Lower lobe of right lung (tissue), 2 donors: Measurements from ENCODE around the gene AIRE. TPM values are rescaled to one million over a fixed set of nuclear protein-coding genes. Genes with fewer than 3 reads are reported as not detected.

Source experiments
- ATAC-seq, 2 donors: fragments of 200-7000 bp; cut with Tn5 transposase; one replicate each; pipeline ENCODE4 v1.9.1; 2020 to 2022; ENCODE audit warnings: mild to moderate bottlenecking in 2 of 2, moderate library complexity in 2 of 2
- DNase-seq: peaks from one replicate; pipeline ENCODE4 v3.0.0-alpha.2; 2020
- H3K27ac ChIP-seq: fragments of 200-600 bp; one replicate; pipeline ENCODE4 v1.8.0; 2022
- H3K27me3 ChIP-seq: fragments of 200-600 bp; one replicate; pipeline ENCODE4 v1.8.0; 2022; ENCODE audit warnings: low read depth
- H3K36me3 ChIP-seq: fragments of 200-600 bp; one replicate; pipeline ENCODE4 v1.8.0; 2022; ENCODE audit warnings: mild to moderate bottlenecking
- H3K4me1 ChIP-seq: fragments of 200-600 bp; one replicate; pipeline ENCODE4 v1.8.0; 2022
- H3K4me3 ChIP-seq: fragments of 200-600 bp; one replicate; pipeline ENCODE4 v1.8.0; 2022; ENCODE audit warnings: mild to moderate bottlenecking
- H3K9me3 ChIP-seq: fragments of 200-600 bp; one replicate; pipeline ENCODE4 v1.8.0; 2022
- CTCF ChIP-seq: fragments of 200-600 bp; IDR thresholded peaks from one replicate; pipeline ENCODE4 v1.8.0; 2022; ENCODE audit warnings: antibody characterized with exemption, mild to moderate bottlenecking
- intact Hi-C: fragments of 100-400 bp; cut with DNase I; formaldehyde crosslinking; loops from one replicate; pipeline ENCODE4 v1.11.0; 2022
- total RNA-seq: library from RNA; stranded (reverse); fragmentation: NEBNext Ultra II Directional; extraction: Animal tissue kit (Norgen Biotek cat#: 25700); gene quantifications from one replicate; pipeline ENCODE4 v1.2.1, GENCODE V29; 2021
- donor health status: DM: no; HTN: yes; CAD: no; lungs with severe emphysema.

The AIRE gene
- total RNA-seq, 1 donor from 2014 or later = not detected

GRCh38 chr21:44304877-44305293 is 19.2 kb downstream of the AIRE start:
- ATAC-seq = peak in 1 of 2 donors; percentile 19
- no peak overlapping the region for H3K4me3 ChIP-seq
- H3K36me3 ChIP-seq = peaks cover 18% of the 10 kb centered on the region
- no peaks in the 10 kb centered on the region for H3K9me3 ChIP-seq
- DNase-seq = no peak
- H3K27me3 ChIP-seq = no peaks in the 10 kb centered on the region
- intact Hi-C loops = no loop called here
- H3K4me1 ChIP-seq = peaks cover 49% of the 10 kb centered on the region
- peak; percentile 57 for TF ChIP-seq CTCF
- peak overlapping the region; percentile 41 for H3K27ac ChIP-seq

- intact Hi-C loops = no loop called here
- H3K9me3 ChIP-seq = no peaks in the 10 kb centered on the region
- peak overlapping the region; percentile 58 for H3K27ac ChIP-seq
- DNase-seq (no peak), ATAC-seq (no peak)
- peaks cover 26% of the 10 kb centered on the region for H3K36me3 ChIP-seq
- no peak overlapping the region for H3K4me3 ChIP-seq
- no peaks in the 10 kb centered on the region for H3K27me3 ChIP-seq
- TF ChIP-seq CTCF = no peak
- peaks cover 47% of the 10 kb centered on the region for H3K4me1 ChIP-seq
Observed at GRCh38 chr21:44305691-44306090, 20.0 kb downstream of the AIRE start.

- peaks cover 40% of the 10 kb centered on the region for H3K36me3 ChIP-seq
- H3K4me3 ChIP-seq = no peak overlapping the region
- no peak for TF ChIP-seq CTCF
- H3K27ac ChIP-seq = no peak overlapping the region
- DNase-seq = no peak
- no peaks in the 10 kb centered on the region for H3K27me3 ChIP-seq
- no peaks in the 10 kb centered on the region for H3K9me3 ChIP-seq
- intact Hi-C loops = no loop called here
- H3K4me1 ChIP-seq = peaks cover 33% of the 10 kb centered on the region
- no peak for ATAC-seq
Observed at GRCh38 chr21:44306936-44307704, 21.4 kb downstream of the AIRE start.

GRCh38 chr21:44310628-44311507 is 25.2 kb downstream of the AIRE start:
- H3K9me3 ChIP-seq = no peaks in the 10 kb centered on the region
- TF ChIP-seq CTCF = no peak
- H3K4me3 ChIP-seq = no peak overlapping the region
- peaks cover 75% of the 10 kb centered on the region for H3K36me3 ChIP-seq
- no peaks in the 10 kb centered on the region for H3K4me1 ChIP-seq
- no peaks in the 10 kb centered on the region for H3K27me3 ChIP-seq
- ATAC-seq (no peak), DNase-seq (no peak)
- H3K27ac ChIP-seq = no peak overlapping the region
- intact Hi-C loops = no loop called here

GRCh38 chr21:44312089-44312488 is 26.4 kb downstream of the AIRE start:
- no peak for DNase-seq

More at GRCh38 chr21:44312089-44312488, 26.4 kb downstream of the AIRE start:
- no peak for TF ChIP-seq CTCF
- Histone ChIP-seq H3K36me3 (peaks cover 85% of the 10 kb centered on the region), H3K9me3 (no peaks in the 10 kb centered on the region), H3K27ac (no peak overlapping the region), H3K27me3 (no peaks in the 10 kb centered on the region), H3K4me3 (no peak overlapping the region), H3K4me1 (no peaks in the 10 kb centered on the region)
- ATAC-seq = no peak
- intact Hi-C loops = no loop called here
